AG20443 (cell line): ENCODE data around the gene PLEKHA6.
A peak's percentile ranks its signal among the peaks of the same experiment; 100 is the strongest.

Experiments used
- DNase-seq: peaks from one replicate; pipeline ENCODE4 v3.0.0; 2012; ENCODE audit warnings: low spot score, mixed read lengths

Gene PLEKHA6

GRCh38 chr1:204286315-204286714 lies 73.4 kb downstream of the PLEKHA6 start:
- no peak for DNase-seq

GRCh38 chr1:204285436-204286305 lies 74.1 kb downstream of the PLEKHA6 start:
- DNase-seq: no peak

- DNase-seq: no peak
These were observed 74.8 kb downstream of the PLEKHA6 start for GRCh38 chr1:204284929-204285328.

- DNase-seq: no peak
These were observed 75.7 kb downstream of the PLEKHA6 start for GRCh38 chr1:204283711-204284651.

DNA sequence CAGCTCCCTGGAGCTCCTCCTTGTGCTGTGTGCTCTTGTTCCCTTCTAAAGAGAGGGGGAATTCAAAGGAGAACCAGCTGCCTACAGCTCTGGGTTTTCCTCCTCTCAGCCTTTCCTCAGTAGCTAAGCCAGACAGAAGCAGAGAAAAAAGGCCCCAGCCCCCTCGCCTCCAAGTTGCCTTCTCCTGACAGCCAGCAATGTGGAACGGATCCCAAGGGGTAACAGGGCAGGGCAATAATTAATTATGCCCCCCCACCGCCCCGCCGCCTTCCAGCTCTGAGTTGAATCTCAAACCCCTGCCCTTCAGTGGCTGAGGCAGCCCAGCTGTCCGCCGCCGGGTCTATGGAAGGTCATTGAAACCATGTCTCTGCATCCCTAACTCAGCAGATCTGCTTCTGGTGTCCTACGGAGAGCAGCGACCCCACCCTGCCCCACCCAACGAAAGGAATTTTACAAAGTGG lies 76.9 kb downstream of the PLEKHA6 start:
- no peak for DNase-seq

GRCh38 chr1:204280099-204280961 lies 79.4 kb downstream of the PLEKHA6 start:
- no peak for DNase-seq

- no peak for DNase-seq
These were observed 80.8 kb downstream of the PLEKHA6 start for GRCh38 chr1:204278958-204279357.

- no peak for DNase-seq
These were observed 81.5 kb downstream of the PLEKHA6 start for GRCh38 chr1:204278251-204278650.

DNA sequence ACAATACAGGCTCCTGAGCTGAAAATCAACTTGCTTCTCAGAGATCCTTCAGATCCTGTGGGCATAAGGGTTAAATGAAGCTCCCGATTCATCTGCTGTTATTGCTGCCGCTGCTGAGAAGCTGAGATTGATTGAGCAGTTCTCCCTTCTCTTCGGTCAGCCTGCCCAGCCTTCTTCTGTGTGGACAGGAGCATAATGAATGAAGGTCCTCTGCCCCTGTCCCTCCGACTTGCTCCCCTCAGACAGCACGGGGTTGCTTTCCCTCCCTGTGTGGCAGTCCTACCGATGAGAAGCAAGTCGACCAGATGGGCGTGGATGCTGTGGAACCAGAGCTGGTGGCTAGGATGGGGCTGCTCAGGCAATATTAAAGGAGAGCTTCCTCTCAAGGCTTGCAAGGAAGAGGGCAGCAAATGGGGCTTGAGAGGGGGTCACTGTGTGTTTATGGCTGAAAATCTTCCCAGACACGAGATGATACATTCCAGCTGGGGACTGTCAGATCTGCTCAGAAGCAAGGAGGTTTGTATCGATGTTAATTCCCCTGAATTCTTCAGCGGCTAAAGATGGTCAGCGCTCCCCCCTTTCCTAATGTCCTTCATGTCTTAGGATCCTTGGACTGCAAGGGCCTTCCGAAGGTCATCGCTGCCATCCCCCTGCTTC lies 82.0 kb downstream of the PLEKHA6 start:
- DNase-seq: no peak

- DNase-seq: no peak
These were observed 83.9 kb downstream of the PLEKHA6 start for GRCh38 chr1:204275695-204276370.

DNA sequence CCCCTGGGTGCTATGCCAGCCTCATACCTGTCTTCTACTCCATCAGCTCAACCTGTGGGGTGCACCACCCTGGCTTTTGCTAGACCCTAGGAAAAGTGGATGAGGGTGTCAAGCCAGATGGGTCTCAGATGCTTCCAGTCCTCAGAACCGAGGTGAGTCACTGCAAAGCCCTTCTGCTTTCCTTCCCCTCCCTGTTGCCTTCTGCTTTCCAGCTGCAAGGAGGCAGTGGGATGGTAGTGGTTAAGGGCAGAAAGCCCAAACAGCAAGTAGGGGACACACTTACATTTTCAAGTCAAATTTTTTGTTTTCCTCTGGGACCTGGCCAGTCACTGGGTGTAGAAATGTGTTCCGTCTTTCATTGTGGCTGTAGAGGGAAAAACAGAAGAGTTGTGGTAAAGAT lies 85.3 kb downstream of the PLEKHA6 start:
- DNase-seq: peak; percentile 75

DNA sequence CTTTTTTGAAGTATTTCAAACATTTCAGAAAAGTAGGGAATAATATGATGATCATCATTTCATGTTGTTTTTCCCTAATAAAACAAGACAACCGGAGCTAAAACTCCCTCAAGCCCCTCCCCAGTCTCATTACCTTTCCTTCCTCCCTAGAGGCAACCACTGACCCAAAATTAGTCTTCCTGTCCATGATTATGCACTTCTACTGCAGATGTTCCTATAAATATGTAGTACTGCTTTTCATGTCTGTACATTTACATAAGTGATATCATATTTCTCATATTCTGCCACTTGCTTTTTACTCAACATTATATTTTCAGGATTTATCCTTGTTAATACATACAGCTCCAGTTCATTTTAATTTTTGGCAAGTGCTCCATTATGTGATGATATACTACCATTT lies 87.2 kb downstream of the PLEKHA6 start:
- no peak for DNase-seq

DNA sequence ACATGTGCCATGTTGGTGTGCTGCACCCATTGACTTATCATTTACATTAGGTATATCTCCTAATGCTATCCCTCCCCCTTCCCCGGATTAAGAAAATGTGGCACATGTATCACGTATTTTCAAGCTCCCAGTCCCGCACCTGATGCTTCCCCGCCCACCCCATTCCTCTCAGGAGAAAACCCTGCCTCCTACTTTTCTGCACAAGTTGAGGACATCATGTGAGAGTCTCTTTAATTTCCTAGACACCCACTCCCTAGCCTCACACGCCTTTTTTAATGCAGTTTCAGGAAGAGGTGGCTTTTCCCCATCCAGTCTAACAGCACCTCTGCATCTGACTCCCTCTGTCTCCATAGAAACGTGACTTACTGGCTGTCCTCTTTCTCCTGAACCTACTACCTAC lies 87.8 kb downstream of the PLEKHA6 start:
- no peak for DNase-seq

DNA sequence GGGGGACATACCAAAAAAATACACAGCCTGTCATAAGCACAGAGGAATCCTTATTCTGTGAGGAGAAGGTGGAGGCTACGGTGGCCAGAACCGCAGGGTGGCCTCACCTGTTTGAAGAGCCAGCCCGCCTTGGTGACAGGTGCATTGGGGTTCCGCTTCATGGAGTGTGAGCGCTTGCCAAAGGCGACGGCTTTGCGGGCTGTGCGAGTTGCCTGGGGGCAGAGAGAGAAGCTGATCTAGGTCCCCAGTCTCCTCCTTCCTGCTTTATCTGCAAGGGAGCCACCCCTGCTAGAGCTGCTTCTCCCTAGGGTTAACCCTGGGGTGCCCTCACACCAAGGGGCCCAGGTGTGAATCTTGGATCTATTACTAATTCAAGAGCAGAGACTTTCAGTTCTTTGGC lies 91.6 kb downstream of the PLEKHA6 start:
- DNase-seq: no peak

DNA sequence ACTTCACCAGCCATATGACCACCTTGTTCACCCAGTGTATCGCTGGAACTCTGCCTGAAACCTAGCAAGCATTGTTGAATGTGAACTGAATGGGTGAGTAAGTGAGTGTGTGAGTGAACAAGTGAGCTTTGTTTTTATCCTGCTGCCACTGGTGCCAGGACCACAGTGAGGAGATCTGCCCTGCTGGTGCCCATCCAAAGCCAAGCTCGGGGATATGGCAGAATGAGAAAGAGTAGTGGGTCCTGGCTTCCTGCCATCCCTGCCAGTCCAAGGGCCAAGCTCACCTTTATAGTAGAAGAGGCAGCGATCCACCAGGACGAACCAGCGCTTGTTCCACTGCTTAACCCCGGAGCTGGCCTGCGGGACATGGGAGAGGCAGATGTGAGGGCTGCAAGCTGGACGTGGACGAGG lies 92.5 kb downstream of the PLEKHA6 start:
- DNase-seq: no peak

DNA sequence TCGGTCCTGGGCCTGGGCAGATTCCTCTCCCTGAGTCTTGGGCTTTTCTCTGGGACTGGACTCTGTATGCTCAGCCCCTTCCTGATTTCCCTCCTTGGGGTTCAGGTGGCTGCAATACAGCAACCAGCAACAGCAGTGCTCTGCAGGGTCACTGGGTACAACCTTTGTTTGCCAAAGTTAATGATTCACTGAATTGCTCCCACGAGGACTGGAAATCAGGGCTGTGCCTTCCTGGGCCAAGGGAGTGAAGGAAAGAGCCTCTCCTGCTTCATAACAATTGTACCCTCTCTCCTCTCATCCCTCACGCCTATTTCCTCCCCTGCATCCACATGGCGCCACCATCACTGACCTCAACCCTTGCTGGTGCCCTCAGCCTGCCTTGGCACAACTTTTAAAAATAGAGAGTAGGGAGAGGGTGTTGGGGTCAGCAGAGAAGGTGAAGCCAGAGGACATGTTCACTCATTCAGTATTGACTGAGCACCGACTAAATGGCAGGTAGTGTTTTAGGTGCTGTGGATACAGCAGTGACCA lies 93.2 kb downstream of the PLEKHA6 start:
- no peak for DNase-seq

GRCh38 chr1:204265665-204266064 lies 94.1 kb downstream of the PLEKHA6 start:
- DNase-seq: no peak

DNA sequence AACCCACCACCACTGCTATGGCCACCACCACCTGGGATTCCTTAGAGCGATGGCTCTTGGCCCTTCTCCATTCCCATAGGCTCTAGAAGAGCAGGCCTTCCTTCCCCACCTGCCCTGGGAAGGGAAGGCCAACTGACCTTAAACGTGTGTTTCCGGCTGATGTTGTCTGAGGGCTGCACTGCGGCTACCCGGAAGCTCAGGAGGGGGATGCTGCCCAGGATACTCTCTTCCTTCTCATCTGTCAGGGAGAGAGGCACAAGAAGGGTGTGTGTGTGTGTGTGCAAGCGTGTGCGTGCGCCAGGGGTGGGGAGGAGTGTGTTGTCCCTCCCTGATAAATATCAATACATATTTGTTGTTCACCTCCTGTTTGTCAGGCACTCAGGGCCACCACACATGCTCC lies 94.9 kb downstream of the PLEKHA6 start:
- no peak for DNase-seq

- no peak for DNase-seq
These were observed 96.3 kb downstream of the PLEKHA6 start for GRCh38 chr1:204263254-204263910.
